Right ventricle myocardium inferior (tissue), 1 donor: ENCODE measurements around the gene FIGLA. TPM values are rescaled to one million over a fixed set of nuclear protein-coding genes. Genes with fewer than 3 reads are reported as not detected.

ENCODE experiments used
- ATAC-seq: fragments of 200-7000 bp; cut with Tn5 transposase; one replicate; pipeline ENCODE4 v1.9.1; 2020; ENCODE audit warnings: mild to moderate bottlenecking, moderate library complexity
- DNase-seq: peaks from one replicate; pipeline ENCODE4 v3.0.0; 2021; ENCODE audit errors: missing footprints
- intact Hi-C: fragments of 100-400 bp; cut with DNase I; formaldehyde crosslinking; loops from one replicate; pipeline ENCODE4 v1.11.0; 2022
- long read RNA-seq: library from polyadenylated mRNA; unstranded; transcript quantifications from one replicate; pipeline ENCODE4 v2.0.0, GENCODE V29; 2021
- total RNA-seq: library from RNA; stranded (reverse); fragmentation: NEBNext Ultra II Directional; extraction: Animal tissue kit (Norgen Biotek cat#: 25700); gene quantifications from one replicate; pipeline ENCODE4 v1.2.1, GENCODE V29; 2021
- donor health status: DM: no; HTN: yes; CAD: no; lungs with severe emphysema.

Gene FIGLA
- not detected for total RNA-seq
- long read RNA-seq, result 0 reads

GRCh38 chr2:70790136-70790828 lies at the start of gene FIGLA:
FIGLA (minus strand) TSS chr2:70790643; CDS start chr2:70790638, 5 bp downstream.
- intact Hi-C loops, result loop anchor here (5.0 kb wide), 1 partner anchor 72 kb away; no protein-coding TSS in a partner anchor
- DNase-seq (no peak), ATAC-seq (no peak)

DNA sequence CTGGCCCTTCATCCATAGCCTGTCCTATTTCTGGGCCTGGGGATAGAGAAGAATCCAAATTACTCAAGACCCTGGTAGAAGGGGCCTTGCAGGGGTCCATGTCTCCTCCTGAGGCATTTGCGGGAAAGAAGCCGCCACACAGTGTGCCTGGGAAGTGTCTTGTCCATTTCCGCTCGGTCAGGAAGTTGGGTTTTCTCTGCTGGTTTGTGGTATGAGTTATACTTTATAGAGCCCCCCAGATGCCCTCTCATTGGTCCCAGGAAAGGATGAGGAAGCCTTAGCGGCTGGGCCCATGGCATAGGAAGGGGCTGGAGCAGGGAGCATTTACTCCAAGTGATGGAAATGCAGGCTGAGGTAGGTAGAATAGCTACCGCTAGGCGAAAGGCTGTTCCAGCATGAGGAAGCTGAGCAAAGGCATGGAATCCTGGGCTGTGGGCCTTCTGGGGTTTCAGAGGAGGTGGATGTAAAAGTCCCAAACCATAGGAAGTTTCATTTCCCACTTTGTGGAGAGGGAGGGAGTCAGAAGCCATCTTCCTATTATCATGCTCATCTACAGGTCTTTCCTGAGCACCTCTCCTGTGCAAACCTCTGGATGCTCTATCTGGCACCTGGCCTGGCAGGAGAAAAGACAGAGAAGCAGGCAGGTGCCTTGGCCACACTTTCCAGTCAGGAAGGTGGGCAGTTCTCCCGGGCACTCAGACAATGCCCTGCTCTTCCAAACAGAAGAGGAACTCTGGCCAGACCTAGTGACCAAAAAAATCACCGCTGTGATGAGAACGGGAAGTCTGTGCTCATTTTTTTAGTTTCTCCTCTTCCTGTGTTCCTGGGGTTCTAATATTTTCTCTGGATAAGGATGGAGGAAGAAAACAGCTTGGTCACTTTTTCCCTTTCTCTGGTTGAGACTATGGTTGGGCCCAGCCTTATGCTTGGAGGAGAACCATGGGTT lies 47.8 kb upstream of the FIGLA start:
- ATAC-seq, result no peak
- DNase-seq, result no peak
- intact Hi-C loops, result no loop called here

DNA sequence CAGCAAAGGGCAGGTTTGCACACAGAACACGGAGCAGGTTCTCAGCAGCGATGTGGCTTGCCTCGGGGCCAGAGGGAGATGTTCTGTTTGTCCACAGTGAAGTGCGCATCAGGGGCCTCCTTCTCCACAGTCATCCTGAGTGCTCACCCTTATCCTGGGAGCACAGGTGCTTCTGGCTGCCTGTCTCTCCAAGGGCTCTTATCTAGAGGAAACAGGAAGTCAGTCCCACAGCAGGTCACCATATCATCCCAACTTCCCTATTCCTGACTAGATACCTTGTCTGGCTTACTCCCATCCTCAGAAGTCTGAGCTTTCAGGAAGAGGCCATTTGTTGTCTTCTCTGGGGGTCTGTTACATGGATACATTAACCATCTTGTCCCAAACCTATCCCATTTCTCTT lies 45.2 kb upstream of the FIGLA start, which contains the start of gene CD207:
CD207 (minus strand) TSS at position 174 of the 400 bp plus-strand sequence; CDS start at position 134, 40 bp downstream.
- DNase-seq (no peak), ATAC-seq (no peak)
- intact Hi-C loops, result no loop called here

DNA sequence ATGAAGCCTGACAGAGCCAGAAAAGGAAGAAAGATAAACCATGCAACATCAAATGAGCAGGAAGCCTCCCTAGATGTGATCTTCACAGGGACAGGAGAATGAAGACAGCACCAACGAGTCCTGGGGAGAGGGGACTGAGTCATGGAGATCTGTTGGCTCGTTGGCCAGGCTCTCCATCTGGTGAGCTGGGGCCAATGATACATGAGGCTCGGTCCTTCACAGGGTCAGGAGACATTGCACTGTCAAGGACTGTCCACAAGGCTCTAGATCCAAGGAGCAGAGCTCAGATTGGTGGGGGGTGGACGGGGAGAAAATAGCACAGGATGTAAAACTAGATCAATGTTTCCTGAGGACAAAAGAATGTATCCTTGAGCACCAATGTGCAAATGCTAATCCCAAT lies 44.4 kb upstream of the FIGLA start:
- intact Hi-C loops, result no loop called here
- ATAC-seq, result no peak

GRCh38 chr2:70834106-70834505 lies 43.7 kb upstream of the FIGLA start:
- DNase-seq (no peak), ATAC-seq (no peak)
- intact Hi-C loops, result no loop called here

More for the DNA sequence above, 44.4 kb upstream of the FIGLA start:
- no peak for DNase-seq

DNA sequence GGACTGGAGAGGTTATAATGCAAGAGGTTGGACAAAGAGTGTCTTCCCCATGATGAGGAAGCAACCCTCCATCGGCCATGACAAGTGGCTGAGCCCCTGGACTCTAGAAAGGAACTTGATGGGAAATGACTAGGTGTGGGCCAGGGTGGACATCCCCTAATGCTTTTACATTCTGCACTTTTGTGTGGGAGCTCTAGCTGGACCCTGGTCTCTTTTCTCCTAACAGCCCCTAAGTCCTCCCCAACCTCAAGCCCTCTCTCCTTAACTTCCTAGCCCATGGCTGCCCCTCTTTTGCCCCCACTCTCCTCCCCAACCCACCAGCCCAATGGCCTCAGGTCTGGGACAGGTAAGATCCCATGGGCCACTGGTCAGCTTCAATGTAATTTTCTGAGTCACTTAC lies 42.8 kb upstream of the FIGLA start:
- intact Hi-C loops, result no loop called here
- no peak for ATAC-seq

GRCh38 chr2:70832386-70832785 lies 41.9 kb upstream of the FIGLA start:
- ATAC-seq, result no peak
- DNase-seq, result no peak
- intact Hi-C loops, result no loop called here

More for the DNA sequence above, 42.8 kb upstream of the FIGLA start:
- no peak for DNase-seq

DNA sequence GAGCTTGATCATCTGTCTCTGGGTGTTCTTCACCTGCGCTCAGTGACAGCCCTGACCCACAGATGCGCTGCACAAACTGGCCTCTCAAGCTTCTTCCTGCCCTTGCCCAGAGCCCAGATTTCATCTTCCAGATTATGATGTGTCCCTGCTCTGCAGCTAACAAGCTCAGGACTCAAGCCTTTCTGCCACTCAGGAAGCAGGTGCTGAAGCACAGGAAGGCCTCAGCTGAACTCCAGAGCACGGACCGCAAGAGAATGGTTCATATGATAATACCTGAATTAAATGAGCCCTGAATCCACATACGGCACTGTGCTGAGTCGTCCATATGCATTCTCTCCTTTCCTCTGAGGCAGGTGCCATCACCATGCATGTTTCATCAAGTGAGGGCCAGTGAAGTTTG lies 41.4 kb upstream of the FIGLA start:
- intact Hi-C loops, result no loop called here
- DNase-seq (no peak), ATAC-seq (no peak)

DNA sequence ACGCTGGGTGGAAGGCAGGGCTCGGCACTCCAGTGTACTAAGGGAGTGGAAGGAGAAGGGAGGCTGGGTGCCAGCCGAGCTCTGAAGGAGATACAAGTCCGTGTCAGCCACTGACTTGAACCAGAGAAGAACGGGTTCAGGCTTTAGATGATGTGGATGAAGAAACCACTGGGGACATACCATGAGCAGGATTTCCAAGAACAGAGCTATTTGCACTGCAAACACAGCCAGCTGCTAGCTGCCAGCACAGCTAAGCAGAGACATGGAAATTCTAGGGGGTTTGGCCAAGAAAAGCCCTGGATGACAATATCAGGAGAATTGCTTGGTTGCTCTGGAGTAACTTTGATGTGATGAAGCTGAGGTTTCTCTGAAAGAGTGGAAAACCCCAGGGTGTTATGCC lies 39.9 kb upstream of the FIGLA start:
- ATAC-seq, result peak; percentile 60
- no peak for DNase-seq
- intact Hi-C loops, result no loop called here

GRCh38 chr2:70829916-70830315 lies 39.5 kb upstream of the FIGLA start:
- ATAC-seq (no peak), DNase-seq (no peak)
- intact Hi-C loops, result no loop called here

GRCh38 chr2:70828914-70829824 lies 38.7 kb upstream of the FIGLA start:
- ATAC-seq, result no peak
- intact Hi-C loops, result no loop called here
- no peak for DNase-seq

DNA sequence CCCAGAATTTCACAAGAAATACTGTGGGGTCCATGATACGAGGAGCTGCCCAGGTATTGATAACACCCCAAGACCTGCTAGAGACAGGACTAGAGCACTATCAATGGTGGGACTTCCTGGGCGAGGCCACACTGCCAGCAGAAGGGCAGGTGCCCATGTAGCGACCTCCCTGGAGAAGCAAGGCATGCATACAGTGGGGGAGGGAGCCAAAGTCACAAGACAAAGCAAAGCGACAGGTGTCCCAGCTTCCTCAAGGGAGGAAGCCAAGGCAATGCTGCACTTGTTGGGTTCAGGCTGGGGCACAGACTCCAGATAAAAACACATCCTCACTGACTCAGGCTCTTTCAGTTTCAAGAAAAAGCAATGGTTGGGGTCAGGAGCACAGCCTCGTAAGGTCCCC lies 37.7 kb upstream of the FIGLA start:
- ATAC-seq (no peak), DNase-seq (no peak)
- intact Hi-C loops, result no loop called here

DNA sequence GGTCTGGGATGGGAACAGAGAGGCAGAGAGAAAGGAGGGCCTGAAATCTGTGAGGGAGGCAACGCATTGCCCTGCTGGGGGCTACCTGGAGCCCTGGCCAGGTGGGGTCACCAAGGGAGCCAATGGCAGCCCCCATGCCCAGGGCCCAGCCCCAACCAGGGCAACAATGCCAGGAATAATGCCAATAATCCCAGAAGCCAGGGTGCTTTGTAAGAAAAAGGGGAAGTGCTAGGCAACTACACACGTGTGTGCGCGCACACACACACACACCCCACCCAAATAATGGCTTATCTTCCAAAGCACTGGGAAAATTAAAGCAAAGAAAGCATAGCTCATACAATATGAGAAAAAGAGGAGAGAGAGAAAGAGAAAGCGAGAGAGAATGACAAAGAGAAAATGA lies 36.9 kb upstream of the FIGLA start:
- intact Hi-C loops, result no loop called here
- DNase-seq (no peak), ATAC-seq (no peak)

GRCh38 chr2:70826696-70827350 lies 36.4 kb upstream of the FIGLA start:
- intact Hi-C loops, result no loop called here
- ATAC-seq, result no peak

GRCh38 chr2:70823249-70823648 lies 32.8 kb upstream of the FIGLA start:
- ATAC-seq, result no peak
- intact Hi-C loops, result no loop called here
- DNase-seq, result no peak

More at GRCh38 chr2:70826696-70827350, 36.4 kb upstream of the FIGLA start:
- DNase-seq, result no peak

GRCh38 chr2:70822843-70823242 lies 32.4 kb upstream of the FIGLA start:
- ATAC-seq (no peak), DNase-seq (no peak)
- intact Hi-C loops, result no loop called here

GRCh38 chr2:70820499-70820898 lies 30.1 kb upstream of the FIGLA start, which contains the start of gene CLEC4F:
CLEC4F (minus strand) TSS chr2:70820599; CDS start chr2:70820523, 76 bp downstream.
- no peak for DNase-seq
- no peak for ATAC-seq
- intact Hi-C loops, result no loop called here

DNA sequence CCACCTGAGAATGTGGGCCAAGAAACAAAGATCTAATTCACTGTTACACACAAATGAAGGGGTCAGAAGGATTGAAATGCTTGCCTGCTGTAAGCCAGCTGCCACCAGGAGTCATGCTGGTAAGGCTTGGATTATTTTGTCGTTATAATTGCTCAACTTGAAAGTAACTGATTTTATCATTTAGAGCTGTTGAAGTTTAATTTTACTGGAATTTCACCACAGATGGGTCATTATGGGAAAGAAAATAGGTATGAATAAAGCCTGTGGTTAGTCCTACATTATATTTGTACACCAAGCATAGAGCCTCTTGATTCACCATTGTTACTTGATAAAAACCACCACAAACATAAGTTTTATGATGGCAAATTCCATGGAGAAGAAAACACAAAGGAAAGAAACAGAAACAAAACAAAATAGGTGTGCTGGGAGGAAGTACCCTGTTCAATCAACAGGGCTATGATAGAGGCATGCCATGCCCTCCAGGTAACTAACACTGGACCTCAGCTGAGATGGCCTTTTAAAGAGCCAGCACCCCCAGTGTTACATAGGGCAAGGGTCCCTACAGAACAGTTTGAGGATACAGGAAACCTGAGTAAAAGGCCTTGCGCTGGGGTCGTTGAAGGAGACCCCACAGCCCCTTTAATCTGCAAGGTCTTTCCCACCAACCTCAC lies 27.0 kb upstream of the FIGLA start:
- DNase-seq (no peak), ATAC-seq (no peak)
- intact Hi-C loops, result no loop called here
